ENCODE data around the gene OPCML.

- TF ChIP-seq, protein P1, sequence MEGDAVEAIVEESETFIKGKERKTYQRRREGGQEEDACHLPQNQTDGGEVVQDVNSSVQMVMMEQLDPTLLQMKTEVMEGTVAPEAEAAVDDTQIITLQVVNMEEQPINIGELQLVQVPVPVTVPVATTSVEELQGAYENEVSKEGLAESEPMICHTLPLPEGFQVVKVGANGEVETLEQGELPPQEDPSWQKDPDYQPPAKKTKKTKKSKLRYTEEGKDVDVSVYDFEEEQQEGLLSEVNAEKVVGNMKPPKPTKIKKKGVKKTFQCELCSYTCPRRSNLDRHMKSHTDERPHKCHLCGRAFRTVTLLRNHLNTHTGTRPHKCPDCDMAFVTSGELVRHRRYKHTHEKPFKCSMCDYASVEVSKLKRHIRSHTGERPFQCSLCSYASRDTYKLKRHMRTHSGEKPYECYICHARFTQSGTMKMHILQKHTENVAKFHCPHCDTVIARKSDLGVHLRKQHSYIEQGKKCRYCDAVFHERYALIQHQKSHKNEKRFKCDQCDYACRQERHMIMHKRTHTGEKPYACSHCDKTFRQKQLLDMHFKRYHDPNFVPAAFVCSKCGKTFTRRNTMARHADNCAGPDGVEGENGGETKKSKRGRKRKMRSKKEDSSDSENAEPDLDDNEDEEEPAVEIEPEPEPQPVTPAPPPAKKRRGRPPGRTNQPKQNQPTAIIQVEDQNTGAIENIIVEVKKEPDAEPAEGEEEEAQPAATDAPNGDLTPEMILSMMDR (IDR thresholded peaks at IDR 0.05) = no peak
- TF ChIP-seq POLR2AphosphoS5 (IDR thresholded peaks at IDR 0.05; ENCODE audit: insufficient read depth in 1 of 2, low read depth in 1 of 2) = no peak
Observed at GRCh38 chr11:133123366-133123765, 408.9 kb downstream of the OPCML start.

Measured in vagina (tissue), 2 donors.